AG04449 (cell line): Measurements from ENCODE around the gene TMEM200B.

ENCODE experiments used
- CTCF ChIA-PET: fragments of 350-600 bp; formaldehyde crosslinking; extraction: SDS; loops from one replicate; lab custom pipeline; 2021; ENCODE audit warnings: antibody characterized with exemption; lab: Yijun Ruan, JAX
- POLR2A ChIA-PET: fragments of 400-600, 350-600 bp; formaldehyde crosslinking; extraction: SDS; loops from one replicate; lab custom pipeline; 2020; ENCODE audit warnings: antibody characterized with exemption, inconsistent platforms; lab: Yijun Ruan, JAX
- DNase-seq: peaks from one replicate; pipeline ENCODE4 v3.0.0-alpha.2; 2010; ENCODE audit warnings: low read depth, low spot score
- H3K4me3 ChIP-seq: 2 replicates; pipeline ENCODE4 v1.5.1; 2011; ENCODE audit warnings: low read depth, mild to moderate bottlenecking, control low read depth, low read length
- CTCF ChIP-seq: IDR thresholded peaks from one replicate; pipeline ENCODE4 v1.5.1; 2011; ENCODE audit warnings: mild to moderate bottlenecking, moderate library complexity, low read length, control low read depth, inconsistent platforms; ENCODE audit not compliant: insufficient read depth; ENCODE audit errors: missing control alignments

Gene TMEM200B

DNA sequence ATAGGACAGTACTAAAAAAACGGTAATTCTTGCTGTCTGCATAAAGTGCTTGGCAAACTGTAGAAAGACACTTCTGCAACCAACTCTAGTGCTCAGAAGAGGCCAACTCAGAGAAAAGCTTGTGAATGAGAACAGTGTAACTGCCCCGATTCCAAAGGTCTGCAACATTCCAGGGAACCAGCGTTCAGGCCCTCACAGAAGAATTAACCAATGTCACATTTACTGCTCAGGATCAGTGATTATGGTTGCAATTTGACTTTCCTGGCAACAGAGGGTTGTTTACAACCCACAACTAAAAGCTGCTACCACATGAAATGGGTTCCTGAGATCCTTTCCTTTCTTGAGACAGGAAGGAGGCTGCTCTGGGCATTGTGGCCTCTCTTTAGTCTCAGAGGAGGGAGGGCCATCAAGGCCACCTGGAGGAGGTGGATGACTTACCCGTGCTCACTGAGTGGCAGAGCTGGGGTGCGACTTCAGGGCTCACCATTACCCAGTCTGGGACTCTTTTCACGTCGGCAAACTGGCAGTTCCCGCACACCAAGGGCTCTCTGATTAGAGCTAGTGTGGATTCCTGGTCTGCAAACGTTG lies 42.7 kb upstream of the TMEM200B start:
- CTCF ChIA-PET, result interaction anchor here (1.1 to 4.7 kb wide), 4 partner anchors 10 to 43 kb away, joined by 3 to 19 read pairs (median 6); partner anchors contain the start of gene TMEM200B

GRCh38 chr1:29164588-29164987 lies 40.9 kb upstream of the TMEM200B start:
- no peak for DNase-seq
- ChIA-PET CTCF (interaction anchor here (10.7 kb wide), 1 partner anchor 16 kb away, joined by 46 read pairs; the partner anchor contains the start of gene SRSF4), POLR2A (no interaction called here)
- H3K4me3 ChIP-seq, result no peak overlapping the region
- TF ChIP-seq CTCF, result no peak

More for the DNA sequence above, 42.7 kb upstream of the TMEM200B start:
- no peak for TF ChIP-seq CTCF
- POLR2A ChIA-PET, result interaction anchor here (0.9 kb wide), 1 partner anchor 16 kb away, joined by 4 read pairs; the partner anchor contains the start of gene SRSF4
- no peak overlapping the region for H3K4me3 ChIP-seq
- no peak for DNase-seq

GRCh38 chr1:29162476-29163138 lies 38.9 kb upstream of the TMEM200B start:
- TF ChIP-seq CTCF, result no peak

DNA sequence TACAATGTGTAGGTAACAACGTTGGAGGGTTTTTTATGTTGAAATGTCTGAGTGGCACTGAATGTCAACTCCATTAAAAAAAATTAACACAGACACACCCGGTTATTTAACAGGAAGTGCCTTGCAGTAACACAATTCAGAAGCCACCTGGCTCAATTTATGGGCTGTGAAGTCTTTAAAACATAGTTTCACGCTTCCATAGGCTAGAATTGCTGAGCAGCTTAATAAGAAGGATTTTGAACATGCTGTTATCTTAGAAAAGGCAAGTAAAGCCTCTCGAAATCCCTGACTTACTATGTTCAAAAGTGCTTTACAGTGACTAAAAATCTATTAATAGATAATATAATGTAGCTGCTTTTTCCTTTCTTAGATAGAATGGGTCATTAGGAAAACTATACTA lies 38.3 kb upstream of the TMEM200B start:
- ChIA-PET POLR2A (no interaction called here), CTCF (interaction anchor here (1.2 to 10.7 kb wide), 3 partner anchors 18 to 280 kb away, joined by 3 to 46 read pairs (median 4); partner anchors contain the start of gene SRSF4)
- no peak for TF ChIP-seq CTCF
- no peak for DNase-seq
- H3K4me3 ChIP-seq, result no peak overlapping the region

More at GRCh38 chr1:29162476-29163138, 38.9 kb upstream of the TMEM200B start:
- H3K4me3 ChIP-seq, result no peak overlapping the region
- ChIA-PET POLR2A (no interaction called here), CTCF (interaction anchor here (1.2 to 10.7 kb wide), 2 partner anchors 18 to 40 kb away, joined by 4 to 46 read pairs; partner anchors contain the start of gene SRSF4)
- DNase-seq, result no peak

GRCh38 chr1:29159773-29160172 lies 36.1 kb upstream of the TMEM200B start:
- POLR2A ChIA-PET, result no interaction called here
- CTCF ChIA-PET, result interaction anchor here (0.7 to 10.7 kb wide), 3 partner anchors 21 to 237 kb away, joined by 3 to 46 read pairs (median 4); partner anchors contain the start of gene SRSF4
- no peak overlapping the region for H3K4me3 ChIP-seq
- TF ChIP-seq CTCF, result no peak
- no peak for DNase-seq

GRCh38 chr1:29157269-29157601 lies 33.5 kb upstream of the TMEM200B start:
- ChIA-PET POLR2A (no interaction called here), CTCF (interaction anchor here (0.8 to 10.7 kb wide), 5 partner anchors 10 to 45 kb away, joined by 3 to 46 read pairs (median 6); partner anchors contain the start of gene SRSF4)
- no peak for TF ChIP-seq CTCF
- DNase-seq, result no peak
- H3K4me3 ChIP-seq, result no peak overlapping the region
